ENCODE results near the gene KLHL40. TPM values are rescaled to one million over a fixed set of nuclear protein-coding genes. Genes with fewer than 3 reads are reported as not detected.

Gene KLHL40
- total RNA-seq, 1 donor from 2014 or later: not detected

DNA sequence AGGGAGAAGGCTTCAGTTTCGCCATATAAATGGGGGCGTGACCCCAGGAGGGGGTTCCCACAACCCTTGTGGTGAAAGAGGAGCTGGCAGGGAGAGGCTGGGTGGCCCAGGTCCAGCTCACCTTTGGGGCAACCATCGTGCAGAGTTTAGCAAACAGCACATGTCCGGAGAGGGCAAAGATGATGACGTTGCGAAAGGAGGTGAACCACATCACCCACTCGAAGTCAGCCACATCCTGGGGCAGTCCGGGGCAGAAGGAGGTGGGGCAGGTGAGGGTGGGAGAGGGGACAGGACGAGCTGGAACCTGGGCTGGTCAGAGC is 13.5 kb downstream of the KLHL40 start:
- Mint-ChIP-seq H3K36me3 (ENCODE audit: low read depth, unreplicated experiment) (no peaks in the 10 kb centered on the region), H3K27ac (ENCODE audit: unreplicated experiment) (no peak overlapping the region), H3K4me1 (ENCODE audit: low read depth, unreplicated experiment) (no peaks in the 10 kb centered on the region), H3K27me3 (ENCODE audit: low read depth, unreplicated experiment) (peaks cover 18% of the 10 kb centered on the region), H3K4me3 (ENCODE audit: unreplicated experiment) (no peak overlapping the region), H3K9me3 (ENCODE audit: unreplicated experiment) (no peaks in the 10 kb centered on the region)
- H3K9me3 ChIP-seq (ENCODE audit: insufficient read depth, low read depth, low read length): no peaks in the 10 kb centered on the region
- H4K20me1 ChIP-seq (ENCODE audit: insufficient read depth, low read length): no peaks in the 10 kb centered on the region
- no peak overlapping the region for H3K27ac ChIP-seq (ENCODE audit: low read depth, low read length)
- TF ChIP-seq CTCF (IDR thresholded peaks at IDR 0.05; ENCODE audit: insufficient read depth, low read depth, low read length): no peak
- TF ChIP-seq EZH2 (IDR thresholded peaks at IDR 0.05; ENCODE audit: insufficient read depth, low read length): no peak
- no peak overlapping the region for H2AFZ ChIP-seq (ENCODE audit: low read depth, low read length)
- no peak for DNase-seq (ENCODE audit: low read depth)
- no peak overlapping the region for H3K9ac ChIP-seq (ENCODE audit: low read length)
- H3K79me2 ChIP-seq (ENCODE audit: insufficient read depth, low read length): no peaks in the 10 kb centered on the region
- no peak for FAIRE-seq
- H3K4me3 ChIP-seq (ENCODE audit: insufficient read depth, low read depth, low read length): no peak overlapping the region
- H3K4me1 ChIP-seq (ENCODE audit: insufficient read depth, low read length): no peaks in the 10 kb centered on the region
- no peak overlapping the region for H3K4me2 ChIP-seq (ENCODE audit: low read length)
- H3K36me3 ChIP-seq (ENCODE audit: insufficient read depth, low read length): no peaks in the 10 kb centered on the region
- peaks cover 15% of the 10 kb centered on the region for H3K27me3 ChIP-seq (ENCODE audit: insufficient read depth, low read length)

GRCh38 chr3:42699511-42699971 is 14.2 kb downstream of the KLHL40 start:
- no peaks in the 10 kb centered on the region for H3K9me3 Mint-ChIP-seq (ENCODE audit: unreplicated experiment)
- no peak overlapping the region for H3K9ac ChIP-seq (ENCODE audit: low read length)
- H2AFZ ChIP-seq (ENCODE audit: low read depth, low read length): no peak overlapping the region
- no peak overlapping the region for H3K27ac Mint-ChIP-seq (ENCODE audit: unreplicated experiment)
- no peak overlapping the region for H3K4me2 ChIP-seq (ENCODE audit: low read length)
- no peak overlapping the region for H3K27ac ChIP-seq (ENCODE audit: low read depth, low read length)
- no peaks in the 10 kb centered on the region for H3K79me2 ChIP-seq (ENCODE audit: insufficient read depth, low read length)
- no peaks in the 10 kb centered on the region for H3K9me3 ChIP-seq (ENCODE audit: insufficient read depth, low read depth, low read length)
- H3K27me3 ChIP-seq (ENCODE audit: insufficient read depth, low read length): peaks cover 9% of the 10 kb centered on the region
- no peaks in the 10 kb centered on the region for H3K4me1 ChIP-seq (ENCODE audit: insufficient read depth, low read length)
- H4K20me1 ChIP-seq (ENCODE audit: insufficient read depth, low read length): no peaks in the 10 kb centered on the region
- peaks cover 23% of the 10 kb centered on the region for H3K27me3 Mint-ChIP-seq (ENCODE audit: low read depth, unreplicated experiment)
- no peaks in the 10 kb centered on the region for H3K36me3 ChIP-seq (ENCODE audit: insufficient read depth, low read length)
- no peak overlapping the region for H3K4me3 Mint-ChIP-seq (ENCODE audit: unreplicated experiment)
- H3K4me3 ChIP-seq (ENCODE audit: insufficient read depth, low read depth, low read length): no peak overlapping the region
- FAIRE-seq: no peak
- H3K36me3 Mint-ChIP-seq (ENCODE audit: low read depth, unreplicated experiment): no peaks in the 10 kb centered on the region
- TF ChIP-seq CTCF (IDR thresholded peaks at IDR 0.05; ENCODE audit: insufficient read depth, low read depth, low read length): no peak
- no peak for TF ChIP-seq EZH2 (IDR thresholded peaks at IDR 0.05; ENCODE audit: insufficient read depth, low read length)
- no peak for DNase-seq (ENCODE audit: low read depth)
- H3K4me1 Mint-ChIP-seq (ENCODE audit: low read depth, unreplicated experiment): no peaks in the 10 kb centered on the region

DNA sequence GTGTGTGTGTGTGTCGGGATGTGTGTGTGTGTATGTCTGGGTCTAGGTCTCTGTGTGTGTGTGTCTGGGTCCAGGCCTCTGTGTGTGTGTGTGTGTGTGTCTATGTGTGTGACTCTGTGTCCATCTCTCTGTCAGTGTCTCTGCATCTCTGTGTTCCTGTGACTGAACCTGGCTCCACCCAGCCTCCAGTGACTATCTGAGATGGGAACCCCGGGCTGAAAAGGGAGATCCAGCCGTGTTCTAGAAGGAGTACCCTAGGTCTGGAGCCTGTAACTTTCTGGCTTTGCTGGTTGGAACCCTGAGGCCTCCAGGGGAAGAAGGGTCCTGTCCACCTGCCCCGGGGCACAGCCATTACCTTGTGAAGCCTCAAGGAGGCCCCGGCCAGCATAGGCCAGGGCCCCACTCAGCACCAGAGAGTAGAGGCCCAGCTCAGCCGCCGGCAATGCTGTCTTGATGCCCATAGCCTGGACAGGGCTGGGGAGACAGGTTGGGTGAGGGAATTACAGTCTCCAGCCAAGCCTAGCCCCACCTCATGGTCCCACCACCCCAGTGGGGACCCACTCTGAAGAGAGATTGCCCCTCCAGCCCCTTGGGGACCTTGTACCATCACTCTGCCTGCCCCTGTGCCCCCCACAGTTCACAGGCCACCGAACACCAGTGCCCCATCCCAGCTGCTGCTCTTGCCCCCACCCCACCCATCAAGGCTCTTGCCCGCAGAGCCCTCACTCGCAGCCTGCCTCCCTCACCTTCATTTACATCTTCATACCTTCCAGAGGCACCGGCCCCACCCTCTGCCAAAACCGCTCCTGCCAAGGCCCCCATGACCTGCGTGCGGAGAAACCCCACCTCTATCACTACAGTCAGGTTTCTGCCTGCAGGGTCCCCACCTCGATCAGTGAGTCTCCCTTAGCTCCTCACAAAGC is 15.3 kb downstream of the KLHL40 start:
- Mint-ChIP-seq H3K4me1 (ENCODE audit: low read depth, unreplicated experiment) (no peaks in the 10 kb centered on the region), H3K9me3 (ENCODE audit: unreplicated experiment) (no peaks in the 10 kb centered on the region), H3K4me3 (ENCODE audit: unreplicated experiment) (no peak overlapping the region), H3K27me3 (ENCODE audit: low read depth, unreplicated experiment) (peaks cover 27% of the 10 kb centered on the region), H3K36me3 (ENCODE audit: low read depth, unreplicated experiment) (no peaks in the 10 kb centered on the region), H3K27ac (ENCODE audit: unreplicated experiment) (peak overlapping the region; percentile 34)
- no peaks in the 10 kb centered on the region for H3K36me3 ChIP-seq (ENCODE audit: insufficient read depth, low read length)
- H3K4me2 ChIP-seq (ENCODE audit: low read length): no peak overlapping the region
- no peaks in the 10 kb centered on the region for H3K79me2 ChIP-seq (ENCODE audit: insufficient read depth, low read length)
- no peak overlapping the region for H3K27ac ChIP-seq (ENCODE audit: low read depth, low read length)
- no peak for DNase-seq (ENCODE audit: low read depth)
- no peak overlapping the region for H2AFZ ChIP-seq (ENCODE audit: low read depth, low read length)
- H3K4me1 ChIP-seq (ENCODE audit: insufficient read depth, low read length): no peaks in the 10 kb centered on the region
- no peak overlapping the region for H3K9ac ChIP-seq (ENCODE audit: low read length)
- no peaks in the 10 kb centered on the region for H4K20me1 ChIP-seq (ENCODE audit: insufficient read depth, low read length)
- no peak for FAIRE-seq
- TF ChIP-seq CTCF (IDR thresholded peaks at IDR 0.05; ENCODE audit: insufficient read depth, low read depth, low read length) (no peak), EZH2 (IDR thresholded peaks at IDR 0.05; ENCODE audit: insufficient read depth, low read length) (no peak)
- no peak overlapping the region for H3K4me3 ChIP-seq (ENCODE audit: insufficient read depth, low read depth, low read length)
- H3K27me3 ChIP-seq (ENCODE audit: insufficient read depth, low read length): peaks cover 5% of the 10 kb centered on the region
- no peaks in the 10 kb centered on the region for H3K9me3 ChIP-seq (ENCODE audit: insufficient read depth, low read depth, low read length)
